HEK293 (cell line): Measurements from ENCODE around the gene ANTKMT.

Experiments used
- HOXA7 ChIP-seq: sonication (generic); formaldehyde crosslinking; IDR thresholded peaks from 2 replicates; pipeline ENCODE4 v1.8.1; 2022; ENCODE audit warnings: missing genetic modification reagents, borderline replicate concordance
- KLF1 ChIP-seq: fragments of 450-650 bp; formaldehyde crosslinking; IDR thresholded peaks from 2 replicates; pipeline ENCODE4 v1.5.1; 2016; ENCODE audit warnings: missing biosample characterization, missing genetic modification characterization
- ZNF530 ChIP-seq: fragments of 450-650 bp; formaldehyde crosslinking; IDR thresholded peaks from 2 replicates; pipeline ENCODE4 v1.5.1; 2016; ENCODE audit warnings: low read depth, missing biosample characterization, missing genetic modification characterization
- ZNF707 ChIP-seq: fragments of 450-650 bp; formaldehyde crosslinking; IDR thresholded peaks from 2 replicates; pipeline ENCODE4 v1.5.1; 2016; ENCODE audit warnings: missing biosample characterization, missing genetic modification characterization
- TF ChIP-seq, protein P1 (sequence below): fragments of 450-650 bp; formaldehyde crosslinking; IDR thresholded peaks from 2 replicates; pipeline ENCODE4 v1.5.1; 2016; ENCODE audit warnings: missing biosample characterization, missing genetic modification characterization

- TF ChIP-seq HOXA7 = no peak
- TF ChIP-seq ZNF707 (tag by site-specific recombination) = no peak
- TF ChIP-seq, protein P1, sequence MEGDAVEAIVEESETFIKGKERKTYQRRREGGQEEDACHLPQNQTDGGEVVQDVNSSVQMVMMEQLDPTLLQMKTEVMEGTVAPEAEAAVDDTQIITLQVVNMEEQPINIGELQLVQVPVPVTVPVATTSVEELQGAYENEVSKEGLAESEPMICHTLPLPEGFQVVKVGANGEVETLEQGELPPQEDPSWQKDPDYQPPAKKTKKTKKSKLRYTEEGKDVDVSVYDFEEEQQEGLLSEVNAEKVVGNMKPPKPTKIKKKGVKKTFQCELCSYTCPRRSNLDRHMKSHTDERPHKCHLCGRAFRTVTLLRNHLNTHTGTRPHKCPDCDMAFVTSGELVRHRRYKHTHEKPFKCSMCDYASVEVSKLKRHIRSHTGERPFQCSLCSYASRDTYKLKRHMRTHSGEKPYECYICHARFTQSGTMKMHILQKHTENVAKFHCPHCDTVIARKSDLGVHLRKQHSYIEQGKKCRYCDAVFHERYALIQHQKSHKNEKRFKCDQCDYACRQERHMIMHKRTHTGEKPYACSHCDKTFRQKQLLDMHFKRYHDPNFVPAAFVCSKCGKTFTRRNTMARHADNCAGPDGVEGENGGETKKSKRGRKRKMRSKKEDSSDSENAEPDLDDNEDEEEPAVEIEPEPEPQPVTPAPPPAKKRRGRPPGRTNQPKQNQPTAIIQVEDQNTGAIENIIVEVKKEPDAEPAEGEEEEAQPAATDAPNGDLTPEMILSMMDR (tag by site-specific recombination) = no peak
- TF ChIP-seq KLF1 (tag by site-specific recombination) = no peak
- TF ChIP-seq ZNF530 (tag by site-specific recombination) = no peak
Measured at GRCh38 chr16:749010-749409, 28.1 kb downstream of the ANTKMT start.
